GM12878 (cell line): ENCODE data around the gene ORAI3. TPM values are rescaled to one million over a fixed set of nuclear protein-coding genes. Genes with fewer than 3 reads are reported as not detected.

Experiments used
- ATAC-seq: fragments of 200-7000 bp; cut with Tn5 transposase; 3 replicates; pipeline ENCODE4 v1.9.1; 2020; ENCODE audit warnings: mild to moderate bottlenecking, moderate library complexity
- BruUV-seq: library from RNA; stranded (reverse); fragments of 400-500 nt; replicated peaks from 2 replicates; lab custom pipeline; 2021; lab: Mats Ljungman, UMichigan
- CTCF ChIA-PET: fragments of 300-600 bp; sonication (Branson Sonifier 250); formaldehyde crosslinking; extraction: SDS; loops from one replicate; lab custom pipeline; 2021; ENCODE audit warnings: inconsistent platforms; lab: Yijun Ruan, JAX
- POLR2A ChIA-PET: fragments of 350-600 bp; formaldehyde crosslinking; extraction: SDS; loops from one replicate; lab custom pipeline; 2021; ENCODE audit warnings: inconsistent platforms; lab: Charles Lee
- RAD21 ChIA-PET: fragments of 300-600 bp; sonication (Branson Sonifier 250); formaldehyde crosslinking; loops from one replicate; lab custom pipeline; 2023; ENCODE audit warnings: antibody characterized with exemption; ENCODE audit not compliant: unreplicated experiment; lab: Charles Lee
- SMC1A ChIA-PET: fragments of 300-600 bp; sonication (Branson Sonifier 250); formaldehyde crosslinking; loops from one replicate; lab custom pipeline; 2023; ENCODE audit not compliant: unreplicated experiment, uncharacterized antibody; lab: Charles Lee
- DNase-seq: peaks from one replicate; pipeline ENCODE4 v3.0.0-alpha.2; 2011; ENCODE audit warnings: low read depth, low spot score
- FAIRE-seq: peaks from 3 replicates; lab custom pipeline; 2011; peaks lifted over from hg19 to GRCh38; lab: Jason Lieb, UNC
- H2AFZ ChIP-seq: 2 replicates; pipeline ENCODE4 v1.6.0; 2011; ENCODE audit warnings: low read depth, low read length, control low read depth; ENCODE audit not compliant: control insufficient read depth
- H3K27ac ChIP-seq: 2 replicates; pipeline ENCODE4 v1.5.1; 2011; ENCODE audit warnings: control low read depth; ENCODE audit not compliant: control insufficient read depth, insufficient read depth
- H3K27me3 ChIP-seq, 2 experiments: replicated peaks in 1 of 2; 2 replicates each; pipeline versions ENCODE4 v1.6.0 to v1.6.1; 2011; ENCODE audit warnings: low read length in 1 of 2; ENCODE audit not compliant: control insufficient read depth in 2 of 2, insufficient read depth in 2 of 2
- H3K36me3 ChIP-seq, 2 experiments: 2 replicates each; pipeline ENCODE4 v1.5.1; 2011; ENCODE audit warnings: low read length in 1 of 2; ENCODE audit not compliant: control insufficient read depth in 2 of 2, insufficient read depth in 2 of 2
- H3K4me1 ChIP-seq: 2 replicates; pipeline ENCODE4 v1.6.1; 2011; ENCODE audit warnings: mild to moderate bottlenecking, low read length, moderate library complexity, mixed read lengths; ENCODE audit not compliant: control insufficient read depth, insufficient read depth
- H3K4me2 ChIP-seq: 2 replicates; pipeline ENCODE4 v1.6.0; 2011; ENCODE audit warnings: control low read depth; ENCODE audit not compliant: control insufficient read depth, insufficient read depth
- H3K4me3 ChIP-seq: fragments of 200-600 bp; sonication (generic); 2 replicates; pipeline ENCODE4 v1.5.1; 2016
- H3K79me2 ChIP-seq: 2 replicates; pipeline ENCODE4 v1.6.0; 2011; ENCODE audit warnings: low read length; ENCODE audit not compliant: control insufficient read depth, insufficient read depth
- H3K9ac ChIP-seq: 2 replicates; pipeline ENCODE4 v1.8.0; 2011; ENCODE audit warnings: low read length, control low read depth, mixed read lengths; ENCODE audit not compliant: control insufficient read depth, insufficient read depth
- H3K9me3 ChIP-seq: replicated peaks from 3 replicates; pipeline ENCODE4 v1.5.1; 2011; ENCODE audit warnings: mild to moderate bottlenecking, low read length; ENCODE audit not compliant: control insufficient read depth, insufficient read depth
- H4K20me1 ChIP-seq: 2 replicates; pipeline ENCODE4 v1.6.0; 2011; ENCODE audit not compliant: control insufficient read depth, insufficient read depth
- EP300 ChIP-seq, 2 experiments: fragments of 150-350 bp in 1 of 2; IDR thresholded peaks; 2 replicates each; pipeline ENCODE4 v1.6.1; 2011 to 2012; ENCODE audit warnings: low read depth in 2 of 2, low read length in 2 of 2, borderline replicate concordance in 1 of 2, improper control_type of control experiment in 1 of 2, inconsistent platforms in 1 of 2; ENCODE audit not compliant: control insufficient read depth in 1 of 2
- IKZF1 ChIP-seq: fragments of 450-650 bp; conservative IDR thresholded peaks from 2 replicates; pipeline ENCODE4 v1.6.1; 2017; ENCODE audit warnings: antibody characterized with exemption, mild to moderate bottlenecking
- NFYB ChIP-seq: IDR thresholded peaks from 2 replicates; pipeline ENCODE4 v1.6.1; 2011; ENCODE audit warnings: low read depth, mild to moderate bottlenecking, low read length, improper control_type of control experiment, moderate library complexity; ENCODE audit not compliant: insufficient read depth
- POLR2AphosphoS2 ChIP-seq: IDR thresholded peaks from 2 replicates; pipeline ENCODE4 v1.6.1; 2011; ENCODE audit warnings: low read depth, mild to moderate bottlenecking, low read length, improper control_type of control experiment, moderate library complexity
- POLR2AphosphoS5 ChIP-seq: IDR thresholded peaks from 2 replicates; pipeline ENCODE4 v1.6.1; 2011; ENCODE audit warnings: mild to moderate bottlenecking, low read length, inconsistent platforms
- RCOR1 ChIP-seq: conservative IDR thresholded peaks from 2 replicates; pipeline ENCODE4 v1.6.1; 2012; ENCODE audit warnings: low read depth, low read length, improper control_type of control experiment
- SUZ12 ChIP-seq: fragments of 200-600 bp; sonication (generic); IDR thresholded peaks from one replicate; pipeline ENCODE4 v1.6.1; 2018; ENCODE audit warnings: antibody characterized with exemption, mild to moderate bottlenecking; ENCODE audit not compliant: unreplicated experiment
- YBX1 ChIP-seq: fragments of 450-650 bp; IDR thresholded peaks from 2 replicates; pipeline ENCODE4 v1.6.1; 2016; ENCODE audit warnings: antibody characterized with exemption
- WGBS: methylation state at CpG from one replicate; pipeline ENCODE4 v1.1.6; 2016; ENCODE audit warnings: low lambda C conversion rate; ENCODE audit not compliant: insufficient replicate concordance, insufficient coverage; ENCODE audit errors: missing lambda C conversion rate; 5-methylcytosine and 5-hydroxymethylcytosine counted together
- in situ Hi-C: fragments of 300-500 bp; cut with MboI; formaldehyde crosslinking; loops from 9 replicates; pipeline ENCODE4 v1.14.3; 2018; ENCODE audit warnings: mixed read lengths
- intact Hi-C: fragments of 100-400 bp; cut with micrococcal nuclease; formaldehyde crosslinking; loops from one replicate; pipeline ENCODE4 v1.14.2; 2022; ENCODE audit not compliant: unreplicated experiment
- polyA plus RNA-seq, 11 experiments: library from polyadenylated mRNA; depleted of rRNA in 4 of 11; unstranded in 6 of 11; stranded (reverse) in 5 of 11; fragments of >200 nt; fragmentation: Nextera tagmentation in 4 of 11; fragmentation: Illumina TruSeq in 1 of 11; extraction: Ambion mirVana in 4 of 11; extraction: Trizol in 1 of 11; gene quantifications; 1 replicate in 1 of 11; 2 replicates in 10 of 11; pipeline versions ENCODE4 v1.2.1 to v1.2.3, GENCODE V29; 2011 to 2016; ENCODE audit warnings: inconsistent platforms in 2 of 11, missing spikeins in 2 of 11, low read depth in 1 of 11
- total RNA-seq, 4 experiments: library from RNA; depleted of rRNA in 3 of 4; stranded (reverse); fragments of >200 nt in 3 of 4; fragmentation: Illumina TruSeq in 1 of 4; extraction: Trizol in 1 of 4; gene quantifications; 2 replicates each; pipeline versions ENCODE4 v1.2.1 to v1.2.3, GENCODE V29; 2013 to 2021
- TF ChIP-seq, protein P1 (sequence below): IDR thresholded peaks from 2 replicates; pipeline ENCODE4 v1.6.1; 2011; ENCODE audit warnings: borderline replicate concordance, low read depth, mild to moderate bottlenecking, moderate library complexity, low read length; ENCODE audit not compliant: insufficient read depth, poor library complexity, severe bottlenecking
- TF ChIP-seq, protein P2 (sequence below): fragments of 450-650 bp; formaldehyde crosslinking; IDR thresholded peaks from 2 replicates; pipeline ENCODE4 v1.4.0; 2020; ENCODE audit warnings: mild to moderate bottlenecking, moderate library complexity

ORAI3 gene
- total and polyA plus RNA-seq, 10 of the 15 experiments (the other 5 are each of a cell fraction or from before 2014, with no cell fraction given): 3.4 to 21.9 (median 16.2) TPM

DNA sequence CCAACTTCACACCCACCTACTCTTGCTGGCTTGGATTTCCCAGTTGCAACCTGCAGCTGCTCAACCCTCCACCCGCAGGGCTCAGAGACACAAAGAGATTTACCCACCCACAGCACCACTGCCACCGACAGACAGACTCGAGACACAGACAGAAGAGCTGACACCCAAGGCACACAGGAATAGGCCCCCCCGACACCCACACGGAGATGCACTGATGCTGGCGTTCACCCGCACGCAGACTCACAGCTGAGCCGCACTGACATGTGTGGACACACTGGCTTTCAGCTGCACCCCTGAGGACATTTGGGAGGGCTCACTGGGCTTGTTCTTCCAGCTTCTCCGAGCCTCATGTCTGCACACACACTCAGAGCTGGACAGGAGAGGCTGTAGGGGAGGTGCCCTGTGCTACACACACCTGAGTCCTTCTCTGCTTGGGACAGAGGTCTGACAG lies 53.4 kb downstream of the ORAI3 start:
- Histone ChIP-seq H3K9me3 (no peaks in the 10 kb centered on the region), H3K4me2 (no peak overlapping the region), H3K4me3 (no peak overlapping the region), H3K9ac (no peak overlapping the region), H3K36me3 (no peaks in the 10 kb centered on the region), H3K4me1 (0 out of 2 replicates have a peak, but pooled peaks cover 3% of the 10 kb centered on the region), H3K27ac (no peak overlapping the region), H2AFZ (no peak overlapping the region), H3K79me2 (no peaks in the 10 kb centered on the region), H3K27me3 (no peaks in the 10 kb centered on the region; a peak in 1 of 4 replicates), H4K20me1 (no peaks in the 10 kb centered on the region)
- ChIA-PET RAD21 (no interaction called here), SMC1A (no interaction called here), POLR2A (interaction anchor here (0.6 kb wide), 1 partner anchor 483 kb away, joined by 3 read pairs; no protein-coding TSS in a partner anchor), CTCF (no interaction called here)
- in situ Hi-C loops (no loop called here), intact Hi-C loops (no loop called here)
- TF ChIP-seq EP300 (IDR thresholded peaks at IDR 0.05; ENCODE audit: borderline replicate concordance in 1 of 2, control insufficient read depth in 1 of 2, low read depth in 2 of 2, low read length in 2 of 2): no peak
- no peak for TF ChIP-seq POLR2AphosphoS2
- 48% methylated on average over 10 of the region's 10 CpGs for WGBS
- BruUV-seq: no TSS peak
- no peak for FAIRE-seq
- ATAC-seq: no peak
- DNase-seq: no peak

DNA sequence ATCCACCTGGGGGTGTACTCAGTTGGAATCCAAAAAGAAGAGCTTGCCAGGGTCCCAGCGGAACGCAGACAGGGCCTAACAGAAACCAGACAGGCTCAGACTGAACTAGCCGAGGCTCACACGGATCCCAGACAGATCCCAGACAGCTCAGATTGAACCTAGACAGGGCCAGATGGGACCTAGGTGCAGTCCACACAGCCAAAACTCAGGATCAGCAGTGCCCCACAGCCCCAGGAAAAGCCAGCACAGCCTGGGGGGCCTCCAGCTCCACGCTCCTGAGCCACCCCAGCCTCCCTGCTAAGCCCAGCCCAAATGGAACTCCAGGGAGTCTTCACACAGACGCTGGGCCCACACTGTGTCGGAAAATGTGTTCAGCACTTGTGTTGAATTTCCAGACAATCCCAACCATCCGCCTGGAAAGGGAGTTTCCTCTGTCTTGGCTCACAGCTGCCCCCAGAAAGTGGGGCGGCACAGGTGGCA lies 54.0 kb downstream of the ORAI3 start:
- no peak for FAIRE-seq
- BruUV-seq: no TSS peak
- Histone ChIP-seq H3K4me1 (no peaks in the 10 kb centered on the region), H3K27me3 (no peaks in the 10 kb centered on the region; a peak in 1 of 4 replicates), H3K9ac (no peak overlapping the region), H4K20me1 (no peaks in the 10 kb centered on the region), H3K27ac (no peak overlapping the region), H3K4me3 (no peak overlapping the region), H2AFZ (no peak overlapping the region), H3K9me3 (no peaks in the 10 kb centered on the region), H3K4me2 (no peak overlapping the region), H3K79me2 (no peaks in the 10 kb centered on the region), H3K36me3 (no peaks in the 10 kb centered on the region)
- ATAC-seq: no peak
- ChIA-PET SMC1A (interaction anchor here (0.6 kb wide), 1 partner anchor 40 kb away, joined by 3 read pairs; no protein-coding TSS in a partner anchor), POLR2A (no interaction called here), RAD21 (no interaction called here), CTCF (no interaction called here)
- 38% methylated on average over 9 of the region's 9 CpGs for WGBS
- intact Hi-C loops (no loop called here), in situ Hi-C loops (no loop called here)
- no peak for DNase-seq
- TF ChIP-seq IKZF1: no peak
- TF ChIP-seq, protein P1, sequence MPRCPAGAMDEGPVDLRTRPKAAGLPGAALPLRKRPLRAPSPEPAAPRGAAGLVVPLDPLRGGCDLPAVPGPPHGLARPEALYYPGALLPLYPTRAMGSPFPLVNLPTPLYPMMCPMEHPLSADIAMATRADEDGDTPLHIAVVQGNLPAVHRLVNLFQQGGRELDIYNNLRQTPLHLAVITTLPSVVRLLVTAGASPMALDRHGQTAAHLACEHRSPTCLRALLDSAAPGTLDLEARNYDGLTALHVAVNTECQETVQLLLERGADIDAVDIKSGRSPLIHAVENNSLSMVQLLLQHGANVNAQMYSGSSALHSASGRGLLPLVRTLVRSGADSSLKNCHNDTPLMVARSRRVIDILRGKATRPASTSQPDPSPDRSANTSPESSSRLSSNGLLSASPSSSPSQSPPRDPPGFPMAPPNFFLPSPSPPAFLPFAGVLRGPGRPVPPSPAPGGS: no peak
- no peak for TF ChIP-seq POLR2AphosphoS5
- TF ChIP-seq SUZ12: no peak
- no peak for TF ChIP-seq RCOR1
- TF ChIP-seq, protein P2, sequence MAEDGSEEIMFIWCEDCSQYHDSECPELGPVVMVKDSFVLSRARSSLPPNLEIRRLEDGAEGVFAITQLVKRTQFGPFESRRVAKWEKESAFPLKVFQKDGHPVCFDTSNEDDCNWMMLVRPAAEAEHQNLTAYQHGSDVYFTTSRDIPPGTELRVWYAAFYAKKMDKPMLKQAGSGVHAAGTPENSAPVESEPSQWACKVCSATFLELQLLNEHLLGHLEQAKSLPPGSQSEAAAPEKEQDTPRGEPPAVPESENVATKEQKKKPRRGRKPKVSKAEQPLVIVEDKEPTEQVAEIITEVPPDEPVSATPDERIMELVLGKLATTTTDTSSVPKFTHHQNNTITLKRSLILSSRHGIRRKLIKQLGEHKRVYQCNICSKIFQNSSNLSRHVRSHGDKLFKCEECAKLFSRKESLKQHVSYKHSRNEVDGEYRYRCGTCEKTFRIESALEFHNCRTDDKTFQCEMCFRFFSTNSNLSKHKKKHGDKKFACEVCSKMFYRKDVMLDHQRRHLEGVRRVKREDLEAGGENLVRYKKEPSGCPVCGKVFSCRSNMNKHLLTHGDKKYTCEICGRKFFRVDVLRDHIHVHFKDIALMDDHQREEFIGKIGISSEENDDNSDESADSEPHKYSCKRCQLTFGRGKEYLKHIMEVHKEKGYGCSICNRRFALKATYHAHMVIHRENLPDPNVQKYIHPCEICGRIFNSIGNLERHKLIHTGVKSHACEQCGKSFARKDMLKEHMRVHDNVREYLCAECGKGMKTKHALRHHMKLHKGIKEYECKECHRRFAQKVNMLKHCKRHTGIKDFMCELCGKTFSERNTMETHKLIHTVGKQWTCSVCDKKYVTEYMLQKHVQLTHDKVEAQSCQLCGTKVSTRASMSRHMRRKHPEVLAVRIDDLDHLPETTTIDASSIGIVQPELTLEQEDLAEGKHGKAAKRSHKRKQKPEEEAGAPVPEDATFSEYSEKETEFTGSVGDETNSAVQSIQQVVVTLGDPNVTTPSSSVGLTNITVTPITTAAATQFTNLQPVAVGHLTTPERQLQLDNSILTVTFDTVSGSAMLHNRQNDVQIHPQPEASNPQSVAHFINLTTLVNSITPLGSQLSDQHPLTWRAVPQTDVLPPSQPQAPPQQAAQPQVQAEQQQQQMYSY: no peak
- no peak for TF ChIP-seq NFYB
- no peak for TF ChIP-seq YBX1
